GM12864 (cell line): ENCODE measurements around the gene ZSCAN26.
A peak's percentile ranks its signal among the peaks of the same experiment; 100 is the strongest.

Experiments used
- DNase-seq: peaks from one replicate; pipeline ENCODE4 v3.0.0-alpha.2; 2011; ENCODE audit warnings: low read depth
- H3K4me3 ChIP-seq: 2 replicates; pipeline ENCODE4 v1.5.1; 2011; ENCODE audit warnings: mild to moderate bottlenecking, low read depth, low read length, control low read depth
- CTCF ChIP-seq: IDR thresholded peaks from 2 replicates; pipeline ENCODE4 v1.5.1; 2011; ENCODE audit warnings: low read depth, mild to moderate bottlenecking, moderate library complexity, low read length, control low read depth, inconsistent platforms; ENCODE audit errors: missing control alignments

ZSCAN26 gene

GRCh38 chr6:28254121-28254519 lies 12.8 kb upstream of the ZSCAN26 start:
- no peak overlapping the region for H3K4me3 ChIP-seq
- DNase-seq = no peak
- TF ChIP-seq CTCF = no peak

GRCh38 chr6:28257042-28257441 lies 9.9 kb upstream of the ZSCAN26 start:
- TF ChIP-seq CTCF = no peak
- H3K4me3 ChIP-seq = no peak overlapping the region
- DNase-seq = no peak

- no peak for TF ChIP-seq CTCF
- DNase-seq = no peak
- no peak within 1 kb of the TSS for H3K4me3 ChIP-seq
These were observed 7.8 kb upstream of the ZSCAN26 start, which contains the start of gene NKAPL for GRCh38 chr6:28258877-28259777. NKAPL (plus strand) TSS chr6:28259297; CDS start chr6:28259372, 75 bp downstream.

- no peak for TF ChIP-seq CTCF
- no peak for DNase-seq
- H3K4me3 ChIP-seq = no peak overlapping the region
These were observed 3.0 kb upstream of the ZSCAN26 start for GRCh38 chr6:28263922-28264321.

- no peak for DNase-seq
- no peak for TF ChIP-seq CTCF
- no peak overlapping the region for H3K4me3 ChIP-seq
These were observed 2.0 kb upstream of the ZSCAN26 start for GRCh38 chr6:28264834-28265401.

GRCh38 chr6:28266563-28266961 lies 381 bp upstream of the ZSCAN26 start:
- no peak for TF ChIP-seq CTCF
- DNase-seq = no peak
- peak overlapping the region; percentile 77 for H3K4me3 ChIP-seq
